ENCODE results near the gene TMEM171. TPM values are rescaled to one million over a fixed set of nuclear protein-coding genes. Genes with fewer than 3 reads are reported as not detected.
A peak's percentile ranks its signal among the peaks of the same experiment; 100 is the strongest.

TMEM171 gene
- total and polyA plus RNA-seq, 2 donors = 0.23 TPM; not detected in 1

DNA sequence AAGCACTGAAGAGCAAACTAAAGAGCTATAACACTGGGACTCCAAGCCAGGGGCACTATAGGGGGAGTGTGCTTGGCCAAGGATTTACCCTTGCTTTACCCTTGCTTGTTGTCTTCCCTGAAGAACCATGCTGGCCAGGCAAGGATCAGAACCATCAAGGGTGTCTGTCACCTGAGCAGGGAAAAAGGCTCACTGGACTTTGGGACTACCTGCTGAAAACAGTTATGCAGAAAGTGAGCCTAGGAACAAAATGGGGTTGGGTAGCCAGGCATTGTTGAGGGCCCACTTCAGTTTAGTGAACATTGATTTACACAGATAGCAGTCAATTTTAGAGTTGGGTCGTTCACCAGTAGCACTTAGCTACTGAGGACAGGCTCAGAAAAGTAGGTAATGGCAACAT lies 8.0 kb upstream of the TMEM171 start:
- no peak overlapping the region for H3K4me3 ChIP-seq (ENCODE audit: low read depth, low read length)
- H3K27ac ChIP-seq (ENCODE audit: low read depth) = no peak overlapping the region
- DNase-seq (ENCODE audit: extremely low spot score) = no peak
- no peaks in the 10 kb centered on the region for H3K4me1 ChIP-seq (ENCODE audit: insufficient read depth)
- WGBS = 76% methylated on average over 1 of the region's 1 CpG
- H3K36me3 ChIP-seq (ENCODE audit: insufficient read depth) = no peaks in the 10 kb centered on the region

DNA sequence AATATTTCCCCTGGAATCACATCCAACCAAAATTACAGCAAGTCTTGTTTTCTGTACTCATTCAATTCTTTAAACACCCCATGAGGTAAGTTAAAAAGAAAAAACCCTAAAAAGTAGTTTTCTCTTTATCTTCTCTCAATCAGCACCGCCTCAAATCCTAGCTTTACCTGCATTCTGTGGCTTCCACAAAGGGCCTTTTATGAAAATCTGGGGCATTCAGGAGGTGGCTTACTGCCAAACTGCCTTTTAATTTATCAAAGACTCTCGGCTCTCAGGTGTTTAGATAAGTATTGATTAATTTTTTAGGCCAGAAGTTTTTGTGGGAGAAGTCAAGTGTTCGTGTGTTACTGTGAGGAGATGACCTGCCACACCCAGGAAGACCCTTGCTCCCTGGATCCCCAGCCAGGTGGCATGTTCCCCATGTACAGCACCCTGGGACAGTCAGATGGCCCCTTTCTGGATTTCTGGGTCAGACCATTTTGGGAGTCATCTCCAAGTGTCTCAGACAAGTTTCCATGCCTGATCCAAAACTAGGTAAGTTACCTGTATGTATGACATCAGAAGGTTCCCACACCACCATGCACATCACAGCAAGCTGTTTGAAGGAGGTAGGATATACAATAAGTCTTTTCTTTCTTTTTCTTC lies 6.2 kb upstream of the TMEM171 start:
- WGBS = 60% methylated on average over 3 of the region's 3 CpGs
- Histone ChIP-seq H3K36me3 (ENCODE audit: insufficient read depth) (no peaks in the 10 kb centered on the region), H3K4me3 (ENCODE audit: low read depth, low read length) (no peak overlapping the region), H3K27ac (ENCODE audit: low read depth) (no peak overlapping the region), H3K4me1 (ENCODE audit: insufficient read depth) (peaks cover 2% of the 10 kb centered on the region)
- DNase-seq (ENCODE audit: extremely low spot score) = no peak

DNA sequence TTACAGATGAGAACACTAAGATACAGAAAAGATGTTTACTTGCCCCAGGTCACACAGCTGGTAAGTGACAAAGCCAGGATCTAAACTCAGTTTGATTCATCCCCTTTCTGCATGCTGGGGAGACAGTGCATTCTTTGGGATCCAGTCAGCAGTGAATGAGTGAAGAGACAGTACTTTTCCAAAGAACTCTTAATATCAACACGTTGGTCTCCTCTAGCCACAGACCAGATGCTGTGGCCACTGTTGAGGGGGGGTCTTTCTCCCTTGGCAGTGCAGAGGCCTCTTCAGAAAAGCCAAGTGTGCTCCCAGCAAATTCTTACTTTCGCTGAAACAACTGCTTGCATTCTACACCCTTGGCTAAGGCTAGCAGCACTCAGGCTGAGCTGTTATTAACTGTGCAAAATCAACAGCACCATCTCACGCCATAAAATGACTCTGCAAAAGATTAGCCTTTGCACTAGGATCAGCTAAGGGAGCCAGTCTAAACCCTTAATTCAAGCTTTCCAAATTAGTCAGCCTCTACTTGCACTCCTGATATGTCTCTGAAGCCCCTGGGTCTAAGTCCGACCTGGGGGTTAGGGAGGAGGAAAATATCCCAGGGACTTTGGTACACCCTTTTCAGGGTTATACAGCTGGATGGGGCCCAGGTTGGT lies 4.8 kb upstream of the TMEM171 start:
- DNase-seq (ENCODE audit: extremely low spot score) = no peak

DNA sequence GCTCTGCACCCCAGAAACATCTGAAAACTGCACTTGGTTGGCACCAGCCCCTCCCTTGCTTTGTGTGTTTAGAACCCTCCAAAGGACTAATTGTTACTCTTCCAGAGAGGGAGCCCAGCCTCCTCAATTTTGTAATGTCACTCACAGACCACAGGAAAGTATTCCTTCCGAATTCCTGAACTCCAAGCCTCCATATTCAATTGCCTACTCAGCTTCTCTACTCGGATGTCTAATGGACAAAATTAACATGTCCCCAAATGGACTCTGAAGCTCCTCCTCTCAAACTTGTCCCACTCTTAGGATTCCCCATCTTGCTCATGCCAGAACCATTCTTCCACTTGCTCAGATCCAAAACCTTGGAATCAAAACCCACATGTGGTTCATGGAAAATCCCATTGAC lies 3.9 kb upstream of the TMEM171 start:
- peaks cover 5% of the 10 kb centered on the region for H3K4me1 ChIP-seq (ENCODE audit: insufficient read depth)
- H3K36me3 ChIP-seq (ENCODE audit: insufficient read depth) = no peaks in the 10 kb centered on the region
- no peak for DNase-seq (ENCODE audit: extremely low spot score)
- no peak overlapping the region for H3K4me3 ChIP-seq (ENCODE audit: low read depth, low read length)
- 77% methylated on average over 2 of the region's 2 CpGs for WGBS
- no peak overlapping the region for H3K27ac ChIP-seq (ENCODE audit: low read depth)

More for the DNA sequence above, 4.8 kb upstream of the TMEM171 start:
- WGBS = 35% methylated on average over 4 of the region's 4 CpGs
- Histone ChIP-seq H3K4me1 (ENCODE audit: insufficient read depth) (peaks cover 3% of the 10 kb centered on the region), H3K27ac (ENCODE audit: low read depth) (no peak overlapping the region), H3K4me3 (ENCODE audit: low read depth, low read length) (no peak overlapping the region), H3K36me3 (ENCODE audit: insufficient read depth) (no peaks in the 10 kb centered on the region)

DNA sequence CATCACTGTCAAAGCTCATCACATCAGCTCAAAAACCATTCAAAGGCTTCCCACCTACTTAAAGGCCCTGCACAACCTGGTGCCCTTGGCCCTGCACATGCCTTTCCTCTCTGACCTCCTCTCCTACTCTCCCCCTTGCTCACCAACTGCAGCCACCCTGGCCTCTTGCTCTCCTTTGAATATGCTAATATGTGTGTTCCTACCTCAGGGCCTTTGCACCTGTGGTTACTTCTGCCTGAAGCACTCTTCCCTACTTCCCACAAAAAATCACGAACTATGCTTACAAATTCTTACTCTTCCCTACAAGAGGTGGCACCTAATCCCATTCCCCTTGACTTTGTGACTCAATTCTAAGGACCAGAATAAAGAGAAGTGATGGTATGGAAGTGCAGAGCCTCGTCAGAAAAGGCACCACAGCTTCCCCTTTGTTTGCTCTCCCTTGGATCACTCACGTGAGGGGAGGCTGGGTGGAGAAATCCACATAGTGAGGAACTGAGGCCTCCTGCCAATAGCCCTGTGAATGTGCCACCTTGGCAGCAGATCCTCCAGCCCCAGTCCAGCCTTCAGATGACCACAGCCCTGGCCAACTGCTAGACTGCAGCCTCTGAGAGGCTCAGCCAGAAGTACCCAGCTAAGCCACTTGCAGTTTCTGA lies 3.2 kb upstream of the TMEM171 start:
- no peak overlapping the region for H3K4me3 ChIP-seq (ENCODE audit: low read depth, low read length)
- peaks cover 5% of the 10 kb centered on the region for H3K4me1 ChIP-seq (ENCODE audit: insufficient read depth)
- WGBS = 79% methylated on average over 3 of the region's 3 CpGs
- no peaks in the 10 kb centered on the region for H3K36me3 ChIP-seq (ENCODE audit: insufficient read depth)
- no peak for DNase-seq (ENCODE audit: extremely low spot score)
- no peak overlapping the region for H3K27ac ChIP-seq (ENCODE audit: low read depth)

DNA sequence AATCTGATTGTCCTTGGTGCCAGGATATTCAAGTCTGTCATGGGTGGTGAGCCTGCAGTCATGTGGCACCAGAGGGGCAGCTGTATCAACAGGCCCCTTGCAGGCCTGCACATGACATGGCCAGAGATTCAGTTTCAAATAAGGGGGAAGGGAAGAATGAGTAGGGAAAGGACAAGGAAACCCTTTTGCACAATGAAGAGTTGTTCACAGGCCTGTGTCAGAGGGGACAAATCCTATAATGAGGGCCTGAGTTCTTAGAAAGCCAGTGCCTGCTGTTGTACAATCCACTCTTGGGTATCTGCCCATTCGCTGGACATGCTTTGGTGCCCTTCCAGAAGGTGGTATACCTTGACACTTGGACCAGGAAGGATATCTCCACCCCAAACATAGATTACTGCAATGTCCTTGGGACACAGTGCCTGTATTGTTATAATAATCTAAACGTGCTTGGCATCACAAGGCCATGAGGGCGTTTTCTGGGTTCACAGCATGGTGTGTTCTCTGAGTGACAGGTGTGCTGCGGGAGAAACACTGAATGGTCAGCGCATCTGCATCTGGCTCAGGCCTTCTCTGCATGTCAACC lies 1.9 kb upstream of the TMEM171 start:
- DNase-seq (ENCODE audit: extremely low spot score) = no peak
- 87% methylated on average over 5 of the region's 5 CpGs for WGBS
- H3K4me1 ChIP-seq (ENCODE audit: insufficient read depth) = peaks cover 5% of the 10 kb centered on the region
- no peaks in the 10 kb centered on the region for H3K36me3 ChIP-seq (ENCODE audit: insufficient read depth)
- no peak overlapping the region for H3K4me3 ChIP-seq (ENCODE audit: low read depth, low read length)
- no peak overlapping the region for H3K27ac ChIP-seq (ENCODE audit: low read depth)

DNA sequence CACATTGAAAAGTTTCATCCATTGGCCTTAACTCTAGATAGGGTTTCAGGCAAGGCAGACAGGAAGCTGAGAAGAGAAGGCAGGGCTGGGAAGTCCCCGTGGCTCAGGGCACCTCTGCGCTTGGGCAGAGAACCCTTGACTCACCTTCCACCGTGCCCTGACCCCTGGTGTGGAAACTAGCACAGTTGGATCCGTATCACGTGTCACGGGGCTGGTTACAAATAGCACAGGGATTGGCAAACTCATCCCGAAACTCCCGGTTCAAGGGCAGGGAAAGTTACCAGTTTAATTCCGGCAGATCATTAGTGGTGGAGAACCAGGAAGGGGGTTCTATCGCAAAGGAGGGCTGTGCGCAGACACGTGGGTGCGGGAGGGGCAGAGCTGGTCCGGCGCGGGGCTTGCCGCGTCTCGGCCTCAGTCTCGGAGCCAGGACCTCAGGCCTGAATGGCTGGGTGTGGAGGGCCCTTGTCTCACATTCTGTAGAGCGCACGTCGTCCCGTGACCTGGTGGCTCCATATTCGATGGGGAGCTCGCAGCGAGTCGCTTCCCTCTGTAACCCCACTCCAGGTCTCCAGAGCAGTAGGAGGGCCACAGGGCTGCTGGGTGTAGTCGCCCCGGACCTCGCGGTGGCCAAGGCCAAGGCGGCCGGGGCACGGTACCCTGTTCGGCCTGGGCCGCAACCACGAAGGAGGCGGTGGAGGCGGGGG lies 771 bp upstream of the TMEM171 start:
- Histone ChIP-seq H3K27ac (ENCODE audit: low read depth) (no peak overlapping the region), H3K36me3 (ENCODE audit: insufficient read depth) (no peaks in the 10 kb centered on the region), H3K4me3 (ENCODE audit: low read depth, low read length) (peak overlapping the region; percentile 46), H3K4me1 (ENCODE audit: insufficient read depth) (peaks cover 5% of the 10 kb centered on the region)
- DNase-seq (ENCODE audit: extremely low spot score) = no peak
- WGBS = 25% methylated on average over 40 of the region's 40 CpGs

DNA sequence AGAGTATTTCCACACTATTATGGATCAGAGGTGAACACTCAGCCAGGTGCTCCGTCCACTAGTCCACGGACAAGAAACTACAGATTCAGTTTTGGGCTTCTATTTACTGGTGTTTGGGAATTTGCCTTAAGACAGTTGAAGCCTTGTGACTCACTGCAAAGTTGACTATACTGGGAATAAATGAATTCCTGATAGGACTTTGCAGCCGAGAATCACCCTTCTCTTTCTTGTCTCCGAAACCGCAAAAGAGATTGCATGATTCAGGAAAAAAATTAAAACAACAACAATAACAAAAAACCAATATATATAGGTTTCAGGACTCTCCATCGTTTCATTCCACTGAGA lies 716 bp downstream of the TMEM171 start:
- Histone ChIP-seq H3K36me3 (ENCODE audit: insufficient read depth) (no peaks in the 10 kb centered on the region), H3K27ac (ENCODE audit: low read depth) (no peak overlapping the region), H3K4me1 (ENCODE audit: insufficient read depth) (peaks cover 5% of the 10 kb centered on the region), H3K4me3 (ENCODE audit: low read depth, low read length) (no peak overlapping the region)
- DNase-seq (ENCODE audit: extremely low spot score) = no peak
- 35% methylated on average over 6 of the region's 6 CpGs for WGBS

DNA sequence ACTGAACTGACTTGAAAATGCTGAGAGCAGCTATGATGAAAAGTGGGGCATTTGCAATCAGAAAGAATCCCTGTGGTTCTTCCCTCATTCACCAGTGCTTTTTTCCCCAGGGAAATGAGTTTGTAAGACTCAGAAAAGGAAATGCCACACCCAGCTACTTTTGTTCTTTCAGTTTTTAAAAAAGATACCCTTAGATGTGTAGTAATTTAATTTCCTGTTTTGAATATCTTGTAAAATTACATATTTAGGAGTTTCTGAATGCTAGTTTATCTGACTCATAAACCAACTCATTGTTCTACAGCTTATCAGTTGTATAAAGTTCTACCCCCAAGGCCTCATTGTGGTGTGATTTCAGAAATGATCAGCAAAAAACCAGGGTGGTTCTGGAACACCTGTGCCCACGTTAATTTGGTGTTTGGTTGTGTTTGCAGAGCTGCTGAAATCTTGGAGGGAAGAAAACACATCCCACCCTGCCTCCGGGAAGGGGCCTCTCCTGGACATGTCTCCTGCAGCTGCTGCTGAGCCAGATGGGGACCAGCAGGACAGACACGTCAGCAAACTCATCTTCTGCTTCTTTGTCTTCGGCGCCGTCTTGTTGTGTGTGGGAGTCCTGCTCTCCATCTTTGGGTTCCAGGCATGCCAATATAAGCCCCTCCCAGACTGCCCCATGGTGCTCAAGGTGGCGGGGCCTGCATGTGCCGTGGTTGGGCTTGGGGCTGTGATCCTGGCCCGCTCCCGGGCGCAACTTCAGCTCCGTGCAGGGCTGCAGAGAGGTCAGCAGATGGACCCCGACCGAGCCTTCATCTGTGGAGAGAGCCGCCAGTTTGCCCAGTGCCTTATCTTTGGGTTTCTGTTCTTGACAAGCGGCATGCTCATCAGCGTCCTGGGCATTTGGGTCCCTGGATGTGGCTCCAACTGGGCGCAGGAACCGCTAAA lies 2.8 kb downstream of the TMEM171 start:
- Histone ChIP-seq H3K4me1 (ENCODE audit: insufficient read depth) (peaks cover 3% of the 10 kb centered on the region), H3K4me3 (ENCODE audit: low read depth, low read length) (no peak overlapping the region), H3K27ac (ENCODE audit: low read depth) (no peak overlapping the region), H3K36me3 (ENCODE audit: insufficient read depth) (no peaks in the 10 kb centered on the region)
- DNase-seq (ENCODE audit: extremely low spot score) = no peak
- 70% methylated on average over 19 of the region's 19 CpGs for WGBS

DNA sequence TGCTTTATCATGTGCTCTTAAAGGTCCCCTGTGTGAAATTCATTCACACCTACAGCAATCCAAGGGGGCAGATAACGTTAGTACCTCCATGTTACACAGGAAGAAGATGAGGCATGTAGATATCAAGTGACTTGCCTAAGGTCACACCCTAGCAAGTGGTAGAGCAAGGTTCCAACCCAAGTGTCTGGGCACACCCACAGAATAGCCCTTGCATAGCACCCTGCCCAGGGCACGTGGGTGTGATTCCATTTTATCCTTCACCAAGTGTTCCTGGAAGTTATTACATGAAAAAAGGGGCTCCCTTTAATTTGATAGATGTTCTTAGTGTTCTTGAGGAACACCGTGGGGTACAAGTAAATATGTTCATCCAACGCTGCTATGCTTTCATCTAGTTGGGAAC lies 4.9 kb downstream of the TMEM171 start:
- H3K36me3 ChIP-seq (ENCODE audit: insufficient read depth) = no peaks in the 10 kb centered on the region
- DNase-seq (ENCODE audit: extremely low spot score) = no peak
- 81% methylated on average over 4 of the region's 4 CpGs for WGBS
- no peak overlapping the region for H3K4me3 ChIP-seq (ENCODE audit: low read depth, low read length)
- no peak overlapping the region for H3K27ac ChIP-seq (ENCODE audit: low read depth)
- H3K4me1 ChIP-seq (ENCODE audit: insufficient read depth) = peaks cover 3% of the 10 kb centered on the region

DNA sequence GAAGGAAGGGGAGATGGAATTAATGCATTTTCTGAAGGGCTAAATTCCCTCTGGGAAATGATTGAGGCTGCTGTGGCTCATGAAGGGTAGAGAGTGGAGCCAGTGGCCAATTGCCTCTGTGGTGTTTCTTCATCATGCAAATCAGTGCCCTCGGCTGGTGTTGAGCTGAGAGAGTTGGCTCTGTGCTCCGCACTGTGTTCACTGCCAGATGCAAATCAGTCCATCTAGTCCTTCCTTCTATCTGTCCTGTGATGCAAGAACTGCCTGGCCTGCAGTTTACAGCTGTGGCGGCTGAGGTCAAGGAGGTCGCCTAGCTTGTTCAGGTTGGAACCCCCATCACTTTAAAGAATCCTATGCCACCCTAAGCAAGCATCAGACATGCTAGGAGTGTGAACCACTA lies 6.0 kb downstream of the TMEM171 start:
- WGBS = 74% methylated on average over 4 of the region's 4 CpGs
- no peaks in the 10 kb centered on the region for H3K36me3 ChIP-seq (ENCODE audit: insufficient read depth)
- H3K4me1 ChIP-seq (ENCODE audit: insufficient read depth) = no peaks in the 10 kb centered on the region
- no peak for DNase-seq (ENCODE audit: extremely low spot score)
- H3K27ac ChIP-seq (ENCODE audit: low read depth) = no peak overlapping the region
- no peak overlapping the region for H3K4me3 ChIP-seq (ENCODE audit: low read depth, low read length)

DNA sequence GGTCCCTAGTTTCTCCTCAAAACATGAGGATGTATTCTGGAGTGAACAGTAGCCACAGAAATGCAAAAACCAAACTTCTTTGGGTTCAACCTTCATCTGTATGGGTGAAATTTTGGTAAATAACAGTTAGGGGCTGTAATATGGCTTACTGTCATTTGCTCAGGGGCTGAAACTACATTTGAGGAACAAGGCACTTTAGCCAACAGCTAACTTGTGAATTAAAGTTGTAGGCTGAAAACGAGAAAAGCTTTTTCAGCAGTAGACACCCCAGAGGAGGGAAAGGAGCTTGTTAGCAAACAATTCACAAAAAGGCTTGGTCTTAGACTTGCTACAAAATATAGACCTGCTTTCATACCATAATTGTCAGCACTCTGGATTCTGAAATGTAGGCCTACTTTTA lies 6.6 kb downstream of the TMEM171 start:
- H3K36me3 ChIP-seq (ENCODE audit: insufficient read depth) = no peaks in the 10 kb centered on the region
- H3K27ac ChIP-seq (ENCODE audit: low read depth) = no peak overlapping the region
- WGBS = 74% methylated on average over 1 of the region's 1 CpG
- no peak for DNase-seq (ENCODE audit: extremely low spot score)
- H3K4me3 ChIP-seq (ENCODE audit: low read depth, low read length) = no peak overlapping the region
- no peaks in the 10 kb centered on the region for H3K4me1 ChIP-seq (ENCODE audit: insufficient read depth)

DNA sequence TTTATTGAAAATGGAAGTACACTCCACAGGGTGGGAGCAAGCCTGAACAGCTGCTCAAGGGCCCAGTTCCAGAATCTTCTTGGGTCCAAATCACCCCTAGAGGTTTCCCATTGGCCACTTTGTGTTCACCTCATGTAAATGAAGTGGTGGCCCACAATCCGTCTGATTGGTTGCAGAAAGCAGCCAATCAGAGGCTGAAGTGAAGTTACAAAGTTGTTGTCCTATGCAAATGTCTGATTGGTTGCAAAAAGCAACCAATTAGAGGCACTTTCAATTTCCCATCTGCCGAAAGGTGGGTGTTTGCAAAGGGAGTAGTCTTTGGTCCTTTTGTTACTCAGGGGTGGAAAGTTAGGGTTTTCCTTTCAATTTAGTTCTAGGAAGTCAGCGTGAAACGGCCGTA lies 8.8 kb downstream of the TMEM171 start:
- Histone ChIP-seq H3K36me3 (ENCODE audit: insufficient read depth) (no peaks in the 10 kb centered on the region), H3K27ac (ENCODE audit: low read depth) (no peak overlapping the region), H3K4me1 (ENCODE audit: insufficient read depth) (no peaks in the 10 kb centered on the region), H3K4me3 (ENCODE audit: low read depth, low read length) (no peak overlapping the region)
- DNase-seq (ENCODE audit: extremely low spot score) = no peak
- WGBS = 86% methylated on average over 5 of the region's 5 CpGs

Data from urinary bladder (tissue), 4 donors.